ENCODE measurements around the gene HMGB4. TPM values are rescaled to one million over a fixed set of nuclear protein-coding genes. Genes with fewer than 3 reads are reported as not detected.

HMGB4 gene
- polyA plus RNA-seq, 2 of the 4 experiments (the other 2 are of a cell fraction), result not detected

- TF ChIP-seq RAD21 (conservative IDR thresholded peaks at IDR 0.05 in 1 of 2, IDR thresholded peaks at IDR 0.05 in 1 of 2), result no peak
- no peak for TF ChIP-seq MAX (IDR thresholded peaks at IDR 0.05)
- no peak for TF ChIP-seq RFX5 (IDR thresholded peaks at IDR 0.05)
These were observed 10.8 kb downstream of the HMGB4 start (continued) for GRCh38 chr1:33874636-33875035.

GRCh38 chr1:33875862-33876261, 12.0 kb downstream of the HMGB4 start:
- no peak for TF ChIP-seq RCOR1 (IDR thresholded peaks at IDR 0.05; ENCODE audit: low read depth, low read length)
- TF ChIP-seq FOXS1 (CRISPR knock-in tag; IDR thresholded peaks at IDR 0.05), result no peak
- no peak for TF ChIP-seq PHF8 (IDR thresholded peaks at IDR 0.05; ENCODE audit: borderline replicate concordance, low read depth)
- no peak for TF ChIP-seq RFX5 (IDR thresholded peaks at IDR 0.05)
- TF ChIP-seq CHD4 (IDR thresholded peaks at IDR 0.05; ENCODE audit: borderline replicate concordance), result no peak
- no peak for TF ChIP-seq HOXB5 (CRISPR knock-in tag; IDR thresholded peaks at IDR 0.05)
- no peak for TF ChIP-seq NFE2L2 (conservative IDR thresholded peaks at IDR 0.05; ENCODE audit: low read length)
- TF ChIP-seq ESRRA (IDR thresholded peaks at IDR 0.05; ENCODE audit: borderline replicate concordance, low read length), result no peak
- no peak for TF ChIP-seq ELK1 (IDR thresholded peaks at IDR 0.05; ENCODE audit: low read depth, low read length)
- no peak for TF ChIP-seq HES2 (IDR thresholded peaks at IDR 0.05)
- TF ChIP-seq HEYL (CRISPR knock-in tag; IDR thresholded peaks at IDR 0.05), result no peak
- no peak for TF ChIP-seq HMGXB4 (CRISPR knock-in tag; IDR thresholded peaks at IDR 0.05; ENCODE audit: borderline replicate concordance)
- TF ChIP-seq CBX2 (IDR thresholded peaks at IDR 0.05; ENCODE audit: borderline replicate concordance, low read depth), result no peak
- TF ChIP-seq E2F6 (IDR thresholded peaks at IDR 0.05; ENCODE audit: borderline replicate concordance, low read depth), result no peak
- TF ChIP-seq POLR2A (IDR thresholded peaks at IDR 0.05; ENCODE audit: low read length), result no peak
- no peak for TF ChIP-seq NR3C1 (IDR thresholded peaks at IDR 0.05)
- TF ChIP-seq RAD21 (conservative IDR thresholded peaks at IDR 0.05 in 1 of 2, IDR thresholded peaks at IDR 0.05 in 1 of 2), result no peak
- TF ChIP-seq EHF (CRISPR knock-in tag; IDR thresholded peaks at IDR 0.05), result no peak
- FAIRE-seq, result no peak
- POLR2A ChIA-PET, result no interaction called here
- ATAC-seq, result no peak
- no peak overlapping the region for H3K27ac ChIP-seq
- H3K4me2 ChIP-seq, result no peak overlapping the region
- WGBS (ENCODE audit: missing lambda C conversion rate), result 0% methylated on average over 2 of the region's 3 CpGs
- no peaks in the 10 kb centered on the region for H3K4me1 ChIP-seq
- DNase-seq (ENCODE audit: low read depth in 1 of 2, low spot score in 1 of 2), result no peak
- H3K9me3 ChIP-seq, result no peaks in the 10 kb centered on the region
- H3K4me3 ChIP-seq, result no peak overlapping the region
- CTCF ChIA-PET, result interaction anchor here (0.6 kb wide), 1 partner anchor 45 kb away, joined by 4 read pairs; no protein-coding TSS in a partner anchor

GRCh38 chr1:33876970-33877650, 13.2 kb downstream of the HMGB4 start:
- ATAC-seq (no peak), FAIRE-seq (no peak), DNase-seq (ENCODE audit: low read depth in 1 of 2, low spot score in 1 of 2) (no peak)
- H3K4me1 ChIP-seq, result no peaks in the 10 kb centered on the region
- ChIA-PET POLR2A (no interaction called here), CTCF (no interaction called here)
- no peak overlapping the region for H3K27ac ChIP-seq
- no peak overlapping the region for H3K4me3 ChIP-seq
- H3K4me2 ChIP-seq, result no peak overlapping the region
- H3K9me3 ChIP-seq, result no peaks in the 10 kb centered on the region
- whole genome bisulfite sequencing (ENCODE audit: missing lambda C conversion rate), result 7% methylated on average over 3 of the region's 5 CpGs
- TF ChIP-seq ZC3H11A (IDR thresholded peaks at IDR 0.05), result no peak
- TF ChIP-seq BCL3 (IDR thresholded peaks at IDR 0.05), result no peak
- TF ChIP-seq E2F6 (IDR thresholded peaks at IDR 0.05; ENCODE audit: borderline replicate concordance, low read depth), result no peak
- TF ChIP-seq ELK1 (IDR thresholded peaks at IDR 0.05; ENCODE audit: low read depth, low read length), result no peak
- TF ChIP-seq BHLHE40 (IDR thresholded peaks at IDR 0.05; ENCODE audit: low read depth, low read length), result no peak
- TF ChIP-seq HOXB13 (CRISPR knock-in tag; IDR thresholded peaks at IDR 0.05; ENCODE audit: low read depth), result no peak
- no peak for TF ChIP-seq RAD21 (conservative IDR thresholded peaks at IDR 0.05 in 1 of 2, IDR thresholded peaks at IDR 0.05 in 1 of 2)
- TF ChIP-seq GATA3 (IDR thresholded peaks at IDR 0.05; ENCODE audit: borderline replicate concordance), result no peak
- no peak for TF ChIP-seq TP53 (CRISPR knock-in tag; IDR thresholded peaks at IDR 0.05)
- TF ChIP-seq HOXA7 (CRISPR knock-in tag; IDR thresholded peaks at IDR 0.05), result no peak
- no peak for TF ChIP-seq POLR2AphosphoS2 (conservative IDR thresholded peaks at IDR 0.05; ENCODE audit: low read length)
- TF ChIP-seq MYC (IDR thresholded peaks at IDR 0.05; ENCODE audit: borderline replicate concordance, low read length), result no peak

Data from A549 (cell line).